ENCODE results near the gene ZNF487. TPM values are rescaled to one million over a fixed set of nuclear protein-coding genes. Genes with fewer than 3 reads are reported as not detected.

Gene ZNF487
- total and polyA plus RNA-seq, 2 of the 13 experiments (the other 11 are each of a cell fraction or from before 2014, with no cell fraction given) = 7.4 to 8.8 TPM

- TF ChIP-seq, protein P1, sequence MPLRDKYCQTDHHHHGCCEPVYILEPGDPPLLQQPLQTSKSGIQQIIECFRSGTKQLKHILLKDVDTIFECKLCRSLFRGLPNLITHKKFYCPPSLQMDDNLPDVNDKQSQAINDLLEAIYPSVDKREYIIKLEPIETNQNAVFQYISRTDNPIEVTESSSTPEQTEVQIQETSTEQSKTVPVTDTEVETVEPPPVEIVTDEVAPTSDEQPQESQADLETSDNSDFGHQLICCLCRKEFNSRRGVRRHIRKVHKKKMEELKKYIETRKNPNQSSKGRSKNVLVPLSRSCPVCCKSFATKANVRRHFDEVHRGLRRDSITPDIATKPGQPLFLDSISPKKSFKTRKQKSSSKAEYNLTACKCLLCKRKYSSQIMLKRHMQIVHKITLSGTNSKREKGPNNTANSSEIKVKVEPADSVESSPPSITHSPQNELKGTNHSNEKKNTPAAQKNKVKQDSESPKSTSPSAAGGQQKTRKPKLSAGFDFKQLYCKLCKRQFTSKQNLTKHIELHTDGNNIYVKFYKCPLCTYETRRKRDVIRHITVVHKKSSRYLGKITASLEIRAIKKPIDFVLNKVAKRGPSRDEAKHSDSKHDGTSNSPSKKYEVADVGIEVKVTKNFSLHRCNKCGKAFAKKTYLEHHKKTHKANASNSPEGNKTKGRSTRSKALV (CRISPR knock-in tag; IDR thresholded peaks at IDR 0.05) = no peak
- TF ChIP-seq, protein P2, sequence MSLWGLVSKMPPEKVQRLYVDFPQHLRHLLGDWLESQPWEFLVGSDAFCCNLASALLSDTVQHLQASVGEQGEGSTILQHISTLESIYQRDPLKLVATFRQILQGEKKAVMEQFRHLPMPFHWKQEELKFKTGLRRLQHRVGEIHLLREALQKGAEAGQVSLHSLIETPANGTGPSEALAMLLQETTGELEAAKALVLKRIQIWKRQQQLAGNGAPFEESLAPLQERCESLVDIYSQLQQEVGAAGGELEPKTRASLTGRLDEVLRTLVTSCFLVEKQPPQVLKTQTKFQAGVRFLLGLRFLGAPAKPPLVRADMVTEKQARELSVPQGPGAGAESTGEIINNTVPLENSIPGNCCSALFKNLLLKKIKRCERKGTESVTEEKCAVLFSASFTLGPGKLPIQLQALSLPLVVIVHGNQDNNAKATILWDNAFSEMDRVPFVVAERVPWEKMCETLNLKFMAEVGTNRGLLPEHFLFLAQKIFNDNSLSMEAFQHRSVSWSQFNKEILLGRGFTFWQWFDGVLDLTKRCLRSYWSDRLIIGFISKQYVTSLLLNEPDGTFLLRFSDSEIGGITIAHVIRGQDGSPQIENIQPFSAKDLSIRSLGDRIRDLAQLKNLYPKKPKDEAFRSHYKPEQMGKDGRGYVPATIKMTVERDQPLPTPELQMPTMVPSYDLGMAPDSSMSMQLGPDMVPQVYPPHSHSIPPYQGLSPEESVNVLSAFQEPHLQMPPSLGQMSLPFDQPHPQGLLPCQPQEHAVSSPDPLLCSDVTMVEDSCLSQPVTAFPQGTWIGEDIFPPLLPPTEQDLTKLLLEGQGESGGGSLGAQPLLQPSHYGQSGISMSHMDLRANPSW (CRISPR knock-in tag; IDR thresholded peaks at IDR 0.05; ENCODE audit: borderline replicate concordance) = 0 out of 2 replicates have a peak, but pooled peaks have one; percentile 26
- TF ChIP-seq JDP2 (CRISPR knock-in tag; IDR thresholded peaks at IDR 0.05; ENCODE audit: borderline replicate concordance) (no peak), SNAI1 (CRISPR knock-in tag; IDR thresholded peaks at IDR 0.05; ENCODE audit: borderline replicate concordance) (no peak), ZBTB42 (CRISPR knock-in tag; IDR thresholded peaks at IDR 0.05) (no peak), ARID2 (CRISPR knock-in tag; IDR thresholded peaks at IDR 0.05; ENCODE audit: borderline replicate concordance) (no peak), ATM (IDR thresholded peaks at IDR 0.05; ENCODE audit: borderline replicate concordance) (no peak), SIN3A (IDR thresholded peaks at IDR 0.05; ENCODE audit: borderline replicate concordance, low read depth, low read length) (no peak), KAT2B (IDR thresholded peaks at IDR 0.05; ENCODE audit: borderline replicate concordance, low read depth, low read length) (no peak), ZNF891 (CRISPR knock-in tag; IDR thresholded peaks at IDR 0.05) (no peak), ZFP1 (CRISPR knock-in tag; IDR thresholded peaks at IDR 0.05) (no peak), ARHGAP35 (CRISPR knock-in tag; IDR thresholded peaks at IDR 0.05; ENCODE audit: borderline replicate concordance) (0 out of 2 replicates have a peak, but pooled peaks have one; percentile 24), ZNF589 (CRISPR knock-in tag; conservative IDR thresholded peaks at IDR 0.05) (no peak), RARG (CRISPR knock-in tag; IDR thresholded peaks at IDR 0.05; ENCODE audit: low read depth) (no peak), ZFX (CRISPR knock-in tag; IDR thresholded peaks at IDR 0.05; ENCODE audit: low read depth) (peak; percentile 42; the same call in 1 of the 2 replicates), NCOR1 (IDR thresholded peaks at IDR 0.05; ENCODE audit: borderline replicate concordance, low read length) (no peak), NFE2L2 (IDR thresholded peaks at IDR 0.05; ENCODE audit: low read length) (no peak), ZNF253 (CRISPR knock-in tag; IDR thresholded peaks at IDR 0.05; ENCODE audit: borderline replicate concordance) (no peak)
- TF ChIP-seq, protein P3, sequence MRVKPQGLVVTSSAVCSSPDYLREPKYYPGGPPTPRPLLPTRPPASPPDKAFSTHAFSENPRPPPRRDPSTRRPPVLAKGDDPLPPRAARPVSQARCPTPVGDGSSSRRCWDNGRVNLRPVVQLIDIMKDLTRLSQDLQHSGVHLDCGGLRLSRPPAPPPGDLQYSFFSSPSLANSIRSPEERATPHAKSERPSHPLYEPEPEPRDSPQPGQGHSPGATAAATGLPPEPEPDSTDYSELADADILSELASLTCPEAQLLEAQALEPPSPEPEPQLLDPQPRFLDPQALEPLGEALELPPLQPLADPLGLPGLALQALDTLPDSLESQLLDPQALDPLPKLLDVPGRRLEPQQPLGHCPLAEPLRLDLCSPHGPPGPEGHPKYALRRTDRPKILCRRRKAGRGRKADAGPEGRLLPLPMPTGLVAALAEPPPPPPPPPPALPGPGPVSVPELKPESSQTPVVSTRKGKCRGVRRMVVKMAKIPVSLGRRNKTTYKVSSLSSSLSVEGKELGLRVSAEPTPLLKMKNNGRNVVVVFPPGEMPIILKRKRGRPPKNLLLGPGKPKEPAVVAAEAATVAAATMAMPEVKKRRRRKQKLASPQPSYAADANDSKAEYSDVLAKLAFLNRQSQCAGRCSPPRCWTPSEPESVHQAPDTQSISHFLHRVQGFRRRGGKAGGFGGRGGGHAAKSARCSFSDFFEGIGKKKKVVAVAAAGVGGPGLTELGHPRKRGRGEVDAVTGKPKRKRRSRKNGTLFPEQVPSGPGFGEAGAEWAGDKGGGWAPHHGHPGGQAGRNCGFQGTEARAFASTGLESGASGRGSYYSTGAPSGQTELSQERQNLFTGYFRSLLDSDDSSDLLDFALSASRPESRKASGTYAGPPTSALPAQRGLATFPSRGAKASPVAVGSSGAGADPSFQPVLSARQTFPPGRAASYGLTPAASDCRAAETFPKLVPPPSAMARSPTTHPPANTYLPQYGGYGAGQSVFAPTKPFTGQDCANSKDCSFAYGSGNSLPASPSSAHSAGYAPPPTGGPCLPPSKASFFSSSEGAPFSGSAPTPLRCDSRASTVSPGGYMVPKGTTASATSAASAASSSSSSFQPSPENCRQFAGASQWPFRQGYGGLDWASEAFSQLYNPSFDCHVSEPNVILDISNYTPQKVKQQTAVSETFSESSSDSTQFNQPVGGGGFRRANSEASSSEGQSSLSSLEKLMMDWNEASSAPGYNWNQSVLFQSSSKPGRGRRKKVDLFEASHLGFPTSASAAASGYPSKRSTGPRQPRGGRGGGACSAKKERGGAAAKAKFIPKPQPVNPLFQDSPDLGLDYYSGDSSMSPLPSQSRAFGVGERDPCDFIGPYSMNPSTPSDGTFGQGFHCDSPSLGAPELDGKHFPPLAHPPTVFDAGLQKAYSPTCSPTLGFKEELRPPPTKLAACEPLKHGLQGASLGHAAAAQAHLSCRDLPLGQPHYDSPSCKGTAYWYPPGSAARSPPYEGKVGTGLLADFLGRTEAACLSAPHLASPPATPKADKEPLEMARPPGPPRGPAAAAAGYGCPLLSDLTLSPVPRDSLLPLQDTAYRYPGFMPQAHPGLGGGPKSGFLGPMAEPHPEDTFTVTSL (CRISPR knock-in tag; IDR thresholded peaks at IDR 0.05; ENCODE audit: borderline replicate concordance) = peak; percentile 48; the same call in 1 of the 2 replicates
These were observed 18.8 kb upstream of the ZNF487 start (continued) for GRCh38 chr10:43417950-43418768.

All from HepG2 (cell line).